HCT116 (cell line): Measurements from ENCODE around the gene PSMB7. TPM values are rescaled to one million over a fixed set of nuclear protein-coding genes. Genes with fewer than 3 reads are reported as not detected.

Experiments used
- ATAC-seq: fragments of 200-7000 bp; cut with Tn5 transposase; 2 replicates; pipeline ENCODE4 v1.9.1; 2020; ENCODE audit warnings: mild to moderate bottlenecking, moderate library complexity
- BruUV-seq: library from RNA; stranded (reverse); fragments of 400-500 nt; replicated peaks from 2 replicates; lab custom pipeline; 2021; lab: Mats Ljungman, UMichigan
- CTCF ChIA-PET: fragments of 300-600 bp; sonication (Branson Sonifier 250); formaldehyde crosslinking; loops from one replicate; lab custom pipeline; 2021; ENCODE audit warnings: antibody characterized with exemption; lab: Charles Lee
- POLR2A ChIA-PET: fragments of 300-600, 350-600 bp; sonication (Branson Sonifier 250); formaldehyde crosslinking; loops from one replicate; lab custom pipeline; 2021; ENCODE audit warnings: antibody characterized with exemption; lab: Charles Lee
- RAD21 ChIA-PET, 2 experiments: fragments of 300-600 bp; sonication (Branson Sonifier 250); formaldehyde crosslinking; loops; one replicate each; lab custom pipeline; 2023; ENCODE audit warnings: low total read pairs in 2 of 2; ENCODE audit not compliant: uncharacterized antibody in 2 of 2, unreplicated experiment in 2 of 2, low non-redundant PET in 1 of 2; lab: Charles Lee
- DNase-seq: peaks from one replicate; pipeline ENCODE4 v3.0.0-alpha.2; 2010; ENCODE audit warnings: low read depth, low spot score
- H2AFZ ChIP-seq: fragments of 200-600 bp; shearing (Covaris generic), sonication (generic); 2 replicates; pipeline ENCODE4 v1.6.1; 2017; ENCODE audit warnings: low read depth, mixed run types, mixed read lengths, antibody characterized with exemption, low read length; ENCODE audit not compliant: poor library complexity, severe bottlenecking
- H3K27ac ChIP-seq: 2 replicates; pipeline ENCODE4 v1.5.1; 2012; ENCODE audit warnings: low read depth, low read length
- H3K27me3 ChIP-seq: fragments of 200-600 bp; sonication (generic); 2 replicates; pipeline ENCODE4 v1.6.1; 2016; ENCODE audit warnings: mixed run types, low read length, mixed read lengths; ENCODE audit not compliant: insufficient read depth
- H3K36me3 ChIP-seq, 2 experiments: fragments of 200-500 bp in 1 of 2; fragments of 200-600 bp in 1 of 2; sonication (Bioruptor generic) in 1 of 2; sonication (generic) in 1 of 2; 2 replicates each; pipeline versions ENCODE4 v1.5.1 to v1.6.1; 2014 to 2016; ENCODE audit warnings: low read length in 2 of 2, inconsistent platforms in 1 of 2, mixed read lengths in 1 of 2, mixed run types in 1 of 2; ENCODE audit not compliant: insufficient read depth in 2 of 2, control insufficient read depth in 1 of 2
- H3K4me1 ChIP-seq, 2 experiments: fragments of 200-600 bp in 1 of 2; sonication (generic) in 1 of 2; 2 replicates each; pipeline versions ENCODE4 v1.5.1 to v1.6.1; 2012 to 2017; ENCODE audit warnings: low read length in 2 of 2, inconsistent platforms in 1 of 2, mild to moderate bottlenecking in 1 of 2, mixed read lengths in 1 of 2, mixed run types in 1 of 2, moderate library complexity in 1 of 2; ENCODE audit not compliant: insufficient read depth in 2 of 2, control insufficient read depth in 1 of 2
- H3K4me2 ChIP-seq: fragments of 200-600 bp; sonication (generic); 2 replicates; pipeline ENCODE4 v1.6.1; 2017; ENCODE audit warnings: mixed run types, low read length, mixed read lengths
- H3K4me3 ChIP-seq, 2 experiments: fragments of 200-600 bp in 1 of 2; sonication (generic) in 1 of 2; replicated peaks in 1 of 2; 2 replicates each; pipeline ENCODE4 v1.5.1; 2011 to 2016; ENCODE audit warnings: low read length in 2 of 2, control low read depth in 1 of 2, low read depth in 1 of 2, mild to moderate bottlenecking in 1 of 2, mixed read lengths in 1 of 2, mixed run types in 1 of 2
- H3K79me2 ChIP-seq: fragments of 200-600 bp; sonication (generic); 2 replicates; pipeline ENCODE4 v1.6.1; 2017; ENCODE audit warnings: mild to moderate bottlenecking, mixed run types, low read length, moderate library complexity, mixed read lengths; ENCODE audit not compliant: insufficient read depth
- H3K9ac ChIP-seq: fragments of 200-600 bp; sonication (generic); 2 replicates; pipeline ENCODE4 v1.6.1; 2016; ENCODE audit warnings: low read length, mixed read lengths
- H3K9me2 ChIP-seq: fragments of 200-600 bp; sonication (generic), shearing (Covaris generic); 2 replicates; pipeline ENCODE4 v1.6.1; 2017; ENCODE audit warnings: mixed run types, mild to moderate bottlenecking, moderate library complexity; ENCODE audit not compliant: insufficient read depth
- H3K9me3 ChIP-seq, 2 experiments: fragments of 200-500 bp in 1 of 2; fragments of 200-600 bp in 1 of 2; sonication (Bioruptor generic) in 1 of 2; sonication (generic) in 1 of 2; 2 replicates each; pipeline ENCODE4 v1.6.1; 2014 to 2017; ENCODE audit warnings: low read length in 2 of 2, mixed read lengths in 2 of 2, inconsistent platforms in 1 of 2, low read depth in 1 of 2, mild to moderate bottlenecking in 1 of 2, mixed run types in 1 of 2, moderate library complexity in 1 of 2; ENCODE audit not compliant: control insufficient read depth in 1 of 2, insufficient read depth in 1 of 2
- H4K20me1 ChIP-seq: fragments of 200-600 bp; sonication (generic), shearing (Covaris generic); 2 replicates; pipeline ENCODE4 v1.6.1; 2017; ENCODE audit warnings: mixed run types, mild to moderate bottlenecking, moderate library complexity; ENCODE audit not compliant: insufficient read depth
- CEBPB ChIP-seq: IDR thresholded peaks from 2 replicates; pipeline ENCODE4 v1.6.1; 2012; ENCODE audit warnings: low read depth
- ELF1 ChIP-seq: IDR thresholded peaks from 2 replicates; pipeline ENCODE4 v1.6.1; 2012; ENCODE audit warnings: low read depth, borderline replicate concordance
- EZH2 ChIP-seq: fragments of 200-600 bp; sonication (generic); IDR thresholded peaks from 2 replicates; pipeline ENCODE4 v1.6.1; 2017; ENCODE audit warnings: antibody characterized with exemption, mixed run types
- FOSL1 ChIP-seq: IDR thresholded peaks from 2 replicates; pipeline ENCODE4 v1.6.1; 2012; ENCODE audit warnings: low read depth
- JUND ChIP-seq: IDR thresholded peaks from 2 replicates; pipeline ENCODE4 v1.6.1; 2012
- RAD21 ChIP-seq: IDR thresholded peaks from 2 replicates; pipeline ENCODE4 v1.6.1; 2012; ENCODE audit warnings: low read depth, mild to moderate bottlenecking
- SIN3A ChIP-seq: IDR thresholded peaks from 2 replicates; pipeline ENCODE4 v1.6.1; 2012; ENCODE audit warnings: low read depth
- SP1 ChIP-seq: IDR thresholded peaks from 2 replicates; pipeline ENCODE4 v1.6.1; 2012; ENCODE audit warnings: low read depth
- TCF7L2 ChIP-seq: IDR thresholded peaks from 2 replicates; pipeline ENCODE4 v1.7.0; 2011; ENCODE audit warnings: borderline replicate concordance, inconsistent platforms; ENCODE audit not compliant: insufficient read depth, insufficient read length; ENCODE audit errors: extremely low read depth
- YY1 ChIP-seq: IDR thresholded peaks from 2 replicates; pipeline ENCODE4 v1.6.1; 2011; ENCODE audit warnings: low read length, low read depth, moderate library complexity, mild to moderate bottlenecking; ENCODE audit not compliant: insufficient replicate concordance; ENCODE audit errors: extremely low read depth
- ZFX ChIP-seq: fragments of 450-650 bp; IDR thresholded peaks from 2 replicates; pipeline ENCODE4 v1.6.1; 2017
- ZNF274 ChIP-seq: fragments of 200-500 bp; sonication (Bioruptor generic); IDR thresholded peaks from 2 replicates; pipeline ENCODE4 v1.6.1; 2014; ENCODE audit warnings: mild to moderate bottlenecking, low read depth, low read length, inconsistent platforms
- intact Hi-C: fragments of 100-400 bp; cut with micrococcal nuclease; formaldehyde crosslinking; loops from 2 replicates; pipeline ENCODE4 v1.10.0; 2022
- total RNA-seq: library from RNA; stranded (reverse); gene quantifications from one replicate; pipeline ENCODE4 v1.2.1, GENCODE V29; 2021; ENCODE audit not compliant: unreplicated experiment
- TF ChIP-seq, protein P1 (sequence below): IDR thresholded peaks from 2 replicates; pipeline ENCODE4 v1.6.1; 2012
- TF ChIP-seq, protein P2 (sequence below): IDR thresholded peaks from 2 replicates; pipeline ENCODE4 v1.6.1; 2012; ENCODE audit warnings: low read depth
- TF ChIP-seq, protein P3 (sequence below): IDR thresholded peaks from 2 replicates; pipeline ENCODE4 v1.6.1; 2011; ENCODE audit warnings: mild to moderate bottlenecking, low read length, moderate library complexity; ENCODE audit not compliant: insufficient replicate concordance; ENCODE audit errors: extremely low read depth

The PSMB7 gene
- total RNA-seq, 1 experiment from 2014 or later, result 222 TPM

DNA sequence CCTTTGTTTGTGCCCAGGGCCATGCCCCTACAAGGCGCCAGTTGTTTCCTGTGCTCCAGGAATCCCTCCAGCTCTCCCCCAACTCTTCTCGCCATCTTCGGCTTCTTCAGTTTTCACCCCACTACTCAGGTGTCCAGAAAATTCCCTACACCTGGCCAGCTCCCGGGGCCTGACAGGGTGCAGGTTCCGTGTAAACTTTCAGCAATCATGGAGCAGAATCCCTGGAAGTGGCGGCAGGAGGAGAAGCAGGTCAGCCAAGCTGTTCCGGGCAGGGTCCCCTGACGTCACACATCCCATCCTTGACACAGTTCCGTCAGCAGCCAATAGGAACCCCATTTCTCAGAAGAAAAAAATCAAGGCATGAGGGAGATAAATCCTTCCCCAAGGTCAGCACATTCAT, 22.8 kb upstream of the PSMB7 start:
- Histone ChIP-seq H3K9me3 (no peaks in the 10 kb centered on the region), H4K20me1 (no peaks in the 10 kb centered on the region), H3K27ac (no peak overlapping the region), H3K4me2 (no peak overlapping the region), H3K4me1 (peaks cover 0 to 3% of the 10 kb centered on the region in 2 experiments; a peak in 1 of 4 replicates), H3K9me2 (no peaks in the 10 kb centered on the region), H3K9ac (no peak overlapping the region), H3K36me3 (no peaks in the 10 kb centered on the region), H3K27me3 (no peaks in the 10 kb centered on the region), H3K4me3 (no peak overlapping the region), H2AFZ (no peak overlapping the region), H3K79me2 (no peaks in the 10 kb centered on the region)
- ChIA-PET CTCF (no interaction called here), POLR2A (no interaction called here), RAD21 (no interaction called here)
- DNase-seq (no peak), ATAC-seq (no peak)
- TF ChIP-seq SP1 (no peak), SIN3A (no peak), CEBPB (no peak), EZH2 (no peak), ELF1 (no peak), FOSL1 (no peak), RAD21 (no peak), TCF7L2 (no peak), YY1 (no peak), ZFX (no peak), ZNF274 (no peak), JUND (no peak)
- TF ChIP-seq, protein P1, sequence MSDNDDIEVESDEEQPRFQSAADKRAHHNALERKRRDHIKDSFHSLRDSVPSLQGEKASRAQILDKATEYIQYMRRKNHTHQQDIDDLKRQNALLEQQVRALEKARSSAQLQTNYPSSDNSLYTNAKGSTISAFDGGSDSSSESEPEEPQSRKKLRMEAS, result no peak
- TF ChIP-seq, protein P2, sequence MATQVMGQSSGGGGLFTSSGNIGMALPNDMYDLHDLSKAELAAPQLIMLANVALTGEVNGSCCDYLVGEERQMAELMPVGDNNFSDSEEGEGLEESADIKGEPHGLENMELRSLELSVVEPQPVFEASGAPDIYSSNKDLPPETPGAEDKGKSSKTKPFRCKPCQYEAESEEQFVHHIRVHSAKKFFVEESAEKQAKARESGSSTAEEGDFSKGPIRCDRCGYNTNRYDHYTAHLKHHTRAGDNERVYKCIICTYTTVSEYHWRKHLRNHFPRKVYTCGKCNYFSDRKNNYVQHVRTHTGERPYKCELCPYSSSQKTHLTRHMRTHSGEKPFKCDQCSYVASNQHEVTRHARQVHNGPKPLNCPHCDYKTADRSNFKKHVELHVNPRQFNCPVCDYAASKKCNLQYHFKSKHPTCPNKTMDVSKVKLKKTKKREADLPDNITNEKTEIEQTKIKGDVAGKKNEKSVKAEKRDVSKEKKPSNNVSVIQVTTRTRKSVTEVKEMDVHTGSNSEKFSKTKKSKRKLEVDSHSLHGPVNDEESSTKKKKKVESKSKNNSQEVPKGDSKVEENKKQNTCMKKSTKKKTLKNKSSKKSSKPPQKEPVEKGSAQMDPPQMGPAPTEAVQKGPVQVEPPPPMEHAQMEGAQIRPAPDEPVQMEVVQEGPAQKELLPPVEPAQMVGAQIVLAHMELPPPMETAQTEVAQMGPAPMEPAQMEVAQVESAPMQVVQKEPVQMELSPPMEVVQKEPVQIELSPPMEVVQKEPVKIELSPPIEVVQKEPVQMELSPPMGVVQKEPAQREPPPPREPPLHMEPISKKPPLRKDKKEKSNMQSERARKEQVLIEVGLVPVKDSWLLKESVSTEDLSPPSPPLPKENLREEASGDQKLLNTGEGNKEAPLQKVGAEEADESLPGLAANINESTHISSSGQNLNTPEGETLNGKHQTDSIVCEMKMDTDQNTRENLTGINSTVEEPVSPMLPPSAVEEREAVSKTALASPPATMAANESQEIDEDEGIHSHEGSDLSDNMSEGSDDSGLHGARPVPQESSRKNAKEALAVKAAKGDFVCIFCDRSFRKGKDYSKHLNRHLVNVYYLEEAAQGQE, result no peak
- TF ChIP-seq, protein P3, sequence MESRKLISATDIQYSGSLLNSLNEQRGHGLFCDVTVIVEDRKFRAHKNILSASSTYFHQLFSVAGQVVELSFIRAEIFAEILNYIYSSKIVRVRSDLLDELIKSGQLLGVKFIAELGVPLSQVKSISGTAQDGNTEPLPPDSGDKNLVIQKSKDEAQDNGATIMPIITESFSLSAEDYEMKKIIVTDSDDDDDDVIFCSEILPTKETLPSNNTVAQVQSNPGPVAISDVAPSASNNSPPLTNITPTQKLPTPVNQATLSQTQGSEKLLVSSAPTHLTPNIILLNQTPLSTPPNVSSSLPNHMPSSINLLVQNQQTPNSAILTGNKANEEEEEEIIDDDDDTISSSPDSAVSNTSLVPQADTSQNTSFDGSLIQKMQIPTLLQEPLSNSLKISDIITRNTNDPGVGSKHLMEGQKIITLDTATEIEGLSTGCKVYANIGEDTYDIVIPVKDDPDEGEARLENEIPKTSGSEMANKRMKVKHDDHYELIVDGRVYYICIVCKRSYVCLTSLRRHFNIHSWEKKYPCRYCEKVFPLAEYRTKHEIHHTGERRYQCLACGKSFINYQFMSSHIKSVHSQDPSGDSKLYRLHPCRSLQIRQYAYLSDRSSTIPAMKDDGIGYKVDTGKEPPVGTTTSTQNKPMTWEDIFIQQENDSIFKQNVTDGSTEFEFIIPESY, result no peak
- intact Hi-C loops, result no loop called here
- no TSS peak for BruUV-seq
